Fibroblast of gingiva (primary cell): ENCODE results near the gene GALNT2.

ENCODE experiments used
- DNase-seq: peaks from one replicate; pipeline ENCODE4 v3.0.0-alpha.2; 2011; ENCODE audit warnings: low read depth

The GALNT2 gene

GRCh38 chr1:230236301-230237008, 169.4 kb downstream of the GALNT2 start:
- no peak for DNase-seq

DNA sequence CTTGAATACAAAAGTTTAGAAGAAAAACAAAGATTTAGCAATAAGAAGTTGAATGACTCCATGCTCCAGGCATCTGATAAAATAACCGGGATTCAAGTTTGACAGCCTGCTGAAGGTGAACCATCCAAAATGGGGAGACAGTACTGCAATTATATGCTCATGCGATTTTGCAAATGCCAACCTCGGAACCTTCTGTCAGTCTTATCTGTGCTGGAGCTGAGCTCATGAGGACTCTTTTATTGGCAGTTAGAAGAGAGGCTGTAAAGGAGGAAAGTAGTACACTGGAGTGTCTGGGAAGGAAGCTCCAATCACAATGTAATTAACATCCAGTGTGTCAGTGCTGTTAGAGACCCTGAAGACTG, 170.0 kb downstream of the GALNT2 start:
- DNase-seq = no peak

DNA sequence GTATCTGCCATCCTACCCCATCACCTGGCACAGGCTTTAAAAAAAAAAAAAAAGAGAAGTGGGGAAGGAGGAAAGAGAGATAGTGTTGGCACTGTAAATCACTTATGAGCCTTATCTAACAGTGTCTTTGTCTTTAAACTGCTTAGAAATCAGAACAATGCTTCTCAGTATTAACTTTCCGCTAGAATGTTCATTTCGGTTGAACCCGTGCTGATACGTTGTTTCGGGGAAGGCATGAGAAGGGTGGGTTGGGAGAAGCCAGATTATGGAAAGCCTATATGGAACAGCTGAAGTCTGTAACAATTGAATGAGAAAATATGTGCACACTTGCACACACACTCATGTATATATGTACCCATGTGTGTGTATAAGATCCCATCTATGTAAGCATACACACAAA, 170.8 kb downstream of the GALNT2 start:
- DNase-seq = no peak

- no peak for DNase-seq
Measured at GRCh38 chr1:230240446-230241086, 173.5 kb downstream of the GALNT2 start.

DNA sequence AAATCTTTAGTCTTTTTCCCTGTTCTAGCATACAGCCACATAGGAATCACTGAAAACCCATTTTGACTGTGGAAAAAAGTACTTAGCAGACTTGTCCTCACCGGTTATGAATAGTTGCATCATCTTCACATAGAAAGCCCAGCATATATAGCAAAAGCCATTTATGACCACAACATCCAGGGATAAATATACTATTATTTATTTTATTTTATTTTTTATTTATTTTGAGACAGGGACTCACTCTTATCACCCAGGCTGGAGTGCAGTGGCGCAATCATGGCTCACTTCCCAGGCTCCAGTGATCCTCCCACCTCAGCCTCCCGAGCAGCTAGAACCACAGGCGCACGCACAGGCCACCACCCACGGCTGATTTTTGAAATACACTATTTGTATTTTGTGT, 175.3 kb downstream of the GALNT2 start:
- no peak for DNase-seq

- DNase-seq = no peak
Measured at GRCh38 chr1:230243146-230243545, 176.1 kb downstream of the GALNT2 start.

GRCh38 chr1:230243583-230244353, 176.7 kb downstream of the GALNT2 start:
- no peak for DNase-seq

GRCh38 chr1:230246551-230246950, 179.5 kb downstream of the GALNT2 start:
- DNase-seq = no peak

- DNase-seq = no peak
Measured at GRCh38 chr1:230248016-230248888, 181.2 kb downstream of the GALNT2 start.

DNA sequence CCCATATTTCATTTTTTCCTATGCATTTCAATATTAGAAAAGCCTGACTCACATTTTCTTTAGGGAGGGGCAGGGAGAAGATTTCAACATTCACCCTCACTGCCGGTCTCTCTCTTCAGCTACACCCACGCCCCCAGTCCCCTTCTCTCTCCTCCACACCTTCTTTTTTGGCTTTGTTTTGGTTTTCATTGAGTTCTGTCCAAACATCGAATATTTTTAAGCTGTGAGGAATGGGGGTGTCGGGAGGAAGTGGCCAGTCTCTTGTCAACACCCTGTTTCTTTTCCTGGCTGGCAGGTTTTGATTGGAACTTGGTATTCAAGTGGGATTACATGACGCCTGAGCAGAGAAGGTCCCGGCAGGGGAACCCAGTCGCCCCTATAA, 181.8 kb downstream of the GALNT2 start:
- DNase-seq = no peak

- DNase-seq = no peak
Measured at GRCh38 chr1:230249695-230250480, 182.8 kb downstream of the GALNT2 start.

GRCh38 chr1:230250666-230251065, 183.6 kb downstream of the GALNT2 start:
- DNase-seq = no peak

DNA sequence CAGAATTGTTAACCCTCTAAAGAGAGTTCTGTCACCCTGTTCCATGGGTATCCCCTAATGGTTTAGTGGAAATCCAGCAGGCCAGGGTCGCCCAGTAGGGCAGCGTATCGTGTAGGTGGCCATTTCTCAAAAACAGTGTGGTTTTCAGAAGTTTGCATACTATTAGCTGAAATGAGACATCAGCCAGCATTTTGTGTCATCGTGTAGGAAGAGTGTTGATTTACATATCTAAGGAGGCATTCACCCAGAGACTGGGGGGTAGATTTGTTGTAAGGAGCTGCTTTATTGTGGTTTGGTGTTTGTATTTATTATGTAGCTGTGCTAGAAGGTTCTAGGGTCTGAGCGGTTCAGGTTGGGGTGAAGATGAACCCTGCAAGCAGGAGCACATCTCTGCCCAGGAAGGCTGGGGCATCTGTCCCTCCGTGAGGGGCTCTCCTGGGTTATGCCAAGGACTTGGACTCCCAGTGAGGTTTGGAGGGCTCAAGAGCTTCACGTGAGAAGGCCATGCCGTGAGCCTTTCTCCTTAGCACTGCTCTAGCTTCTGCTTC, 184.7 kb downstream of the GALNT2 start:
- DNase-seq = no peak

GRCh38 chr1:230253150-230253549, 186.1 kb downstream of the GALNT2 start:
- DNase-seq = no peak

- no peak for DNase-seq
Measured at GRCh38 chr1:230254265-230254664, 187.2 kb downstream of the GALNT2 start.

DNA sequence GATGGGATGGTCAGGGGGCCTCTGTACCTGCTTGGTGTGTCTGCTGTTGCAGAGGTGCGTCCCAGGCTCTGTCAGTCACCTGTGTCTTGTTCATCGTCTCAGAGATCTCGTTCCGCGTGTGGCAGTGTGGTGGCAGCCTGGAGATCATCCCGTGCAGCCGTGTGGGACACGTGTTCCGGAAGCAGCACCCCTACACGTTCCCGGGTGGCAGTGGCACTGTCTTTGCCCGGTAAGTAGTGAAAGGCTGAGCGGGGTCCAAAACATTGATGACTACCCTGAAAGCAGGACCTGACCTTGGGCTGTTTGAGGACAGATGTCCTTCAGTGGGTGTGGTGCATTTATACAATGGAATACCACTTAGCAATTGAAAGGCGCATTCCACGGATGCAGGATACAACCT, 188.1 kb downstream of the GALNT2 start:
- no peak for DNase-seq

DNA sequence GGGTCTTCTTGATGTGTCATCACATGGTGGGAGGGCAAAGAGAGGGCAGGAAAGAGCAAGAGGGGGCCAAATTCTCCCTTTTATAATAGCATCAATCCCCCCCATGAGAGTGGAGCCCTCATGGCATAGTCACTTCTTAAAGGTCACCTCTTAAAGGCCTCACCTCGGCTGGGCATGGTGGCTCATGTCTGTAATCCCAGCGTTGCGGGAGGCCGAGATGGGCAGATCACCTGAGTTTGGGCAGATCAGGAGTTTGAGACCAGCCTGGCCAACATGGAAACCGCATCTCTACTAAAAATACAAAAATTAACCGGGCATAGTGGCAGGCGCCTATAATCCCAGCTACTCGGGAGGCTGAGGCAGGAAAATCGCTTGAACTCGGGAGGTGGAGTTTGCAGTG, 189.0 kb downstream of the GALNT2 start:
- no peak for DNase-seq

- DNase-seq = no peak
Measured at GRCh38 chr1:230256896-230257295, 189.9 kb downstream of the GALNT2 start.

GRCh38 chr1:230259621-230260020, 192.6 kb downstream of the GALNT2 start:
- no peak for DNase-seq

DNA sequence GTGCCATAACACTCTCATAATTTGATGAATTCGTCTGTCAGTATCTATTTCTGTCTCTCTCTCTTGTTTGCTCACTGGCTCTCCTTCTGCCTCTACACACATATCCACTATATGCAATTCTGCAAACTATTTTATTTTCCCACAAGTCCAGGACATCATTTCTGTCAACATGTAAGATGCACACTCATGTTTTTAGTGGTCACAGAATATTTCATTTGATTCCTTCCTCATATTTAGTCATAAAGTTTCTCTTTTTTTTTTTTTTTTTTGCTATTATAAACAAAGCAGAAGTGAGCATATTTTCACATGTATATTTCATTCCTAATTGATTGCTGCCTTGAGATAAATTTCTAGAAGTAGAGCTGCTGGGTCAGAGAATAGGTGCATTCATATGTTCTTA, 193.8 kb downstream of the GALNT2 start:
- DNase-seq = no peak
